GM19025 (cell line): ENCODE results near the gene ABLIM2.

Source experiments
- ATAC-seq: cut with Tn5 transposase; IDR thresholded peaks from one replicate; pipeline ENCODE4 v1.9.1; 2021; ENCODE audit warnings: mild to moderate bottlenecking, low read depth, moderate library complexity; ENCODE audit not compliant: unreplicated experiment

The ABLIM2 gene

GRCh38 chr4:8160572-8160971, 2.0 kb upstream of the ABLIM2 start:
- no peak for ATAC-seq

- ATAC-seq = no peak
These were observed 1.6 kb upstream of the ABLIM2 start for GRCh38 chr4:8160233-8160560.

- no peak for ATAC-seq
These were observed 1.1 kb upstream of the ABLIM2 start for GRCh38 chr4:8159537-8160232.

GRCh38 chr4:8157944-8158709, 486 bp downstream of the ABLIM2 start:
- ATAC-seq = no peak

- no peak for ATAC-seq
These were observed 1.1 kb downstream of the ABLIM2 start for GRCh38 chr4:8157496-8157895.

- ATAC-seq = no peak
These were observed 2.0 kb downstream of the ABLIM2 start for GRCh38 chr4:8156617-8157016.

GRCh38 chr4:8155660-8156421, 2.8 kb downstream of the ABLIM2 start:
- no peak for ATAC-seq

- no peak for ATAC-seq
These were observed 3.6 kb downstream of the ABLIM2 start for GRCh38 chr4:8155048-8155447.

GRCh38 chr4:8153441-8153840, 5.2 kb downstream of the ABLIM2 start:
- no peak for ATAC-seq

- no peak for ATAC-seq
These were observed 5.8 kb downstream of the ABLIM2 start for GRCh38 chr4:8152865-8153257.

- no peak for ATAC-seq
These were observed 6.3 kb downstream of the ABLIM2 start for GRCh38 chr4:8152090-8152864.

GRCh38 chr4:8151165-8151650, 7.4 kb downstream of the ABLIM2 start:
- ATAC-seq = no peak

GRCh38 chr4:8150152-8151090, 8.2 kb downstream of the ABLIM2 start:
- no peak for ATAC-seq

- ATAC-seq = no peak
These were observed 8.9 kb downstream of the ABLIM2 start for GRCh38 chr4:8149664-8150063.

GRCh38 chr4:8148785-8149435, 9.7 kb downstream of the ABLIM2 start:
- ATAC-seq = no peak

- no peak for ATAC-seq
These were observed 10.5 kb downstream of the ABLIM2 start for GRCh38 chr4:8148159-8148558.

- no peak for ATAC-seq
These were observed 11.2 kb downstream of the ABLIM2 start for GRCh38 chr4:8147231-8147970.

GRCh38 chr4:8146157-8146556, 12.5 kb downstream of the ABLIM2 start:
- no peak for ATAC-seq
